Activated naive CD8-positive, alpha-beta T cell (primary cell): ENCODE measurements around the gene PSRC1.
A peak's percentile ranks its signal among the peaks of the same experiment; 100 is the strongest.
"Not testable (repeated sequence)": the region's sequence is repeated elsewhere in the genome, so short reads cannot be mapped to it uniquely, and the experiment has no call there.

Experiments used
- H3K27ac Mint-ChIP-seq: one replicate; pipeline ENCODE4 v1.8.0; 2021; ENCODE audit warnings: mixed read lengths
- H3K27me3 Mint-ChIP-seq: one replicate; pipeline ENCODE4 v1.8.0; 2021; ENCODE audit warnings: mixed read lengths
- H3K36me3 Mint-ChIP-seq: one replicate; pipeline ENCODE4 v1.8.0; 2021; ENCODE audit warnings: mixed read lengths
- H3K4me1 Mint-ChIP-seq: one replicate; pipeline ENCODE4 v1.8.0; 2021; ENCODE audit warnings: low read depth, mixed read lengths
- H3K4me3 Mint-ChIP-seq: one replicate; pipeline ENCODE4 v1.8.0; 2021; ENCODE audit warnings: mild to moderate bottlenecking, mixed read lengths
- H3K9me3 Mint-ChIP-seq: one replicate; pipeline ENCODE4 v1.8.0; 2021; ENCODE audit warnings: low read depth, mixed read lengths

PSRC1 gene

DNA sequence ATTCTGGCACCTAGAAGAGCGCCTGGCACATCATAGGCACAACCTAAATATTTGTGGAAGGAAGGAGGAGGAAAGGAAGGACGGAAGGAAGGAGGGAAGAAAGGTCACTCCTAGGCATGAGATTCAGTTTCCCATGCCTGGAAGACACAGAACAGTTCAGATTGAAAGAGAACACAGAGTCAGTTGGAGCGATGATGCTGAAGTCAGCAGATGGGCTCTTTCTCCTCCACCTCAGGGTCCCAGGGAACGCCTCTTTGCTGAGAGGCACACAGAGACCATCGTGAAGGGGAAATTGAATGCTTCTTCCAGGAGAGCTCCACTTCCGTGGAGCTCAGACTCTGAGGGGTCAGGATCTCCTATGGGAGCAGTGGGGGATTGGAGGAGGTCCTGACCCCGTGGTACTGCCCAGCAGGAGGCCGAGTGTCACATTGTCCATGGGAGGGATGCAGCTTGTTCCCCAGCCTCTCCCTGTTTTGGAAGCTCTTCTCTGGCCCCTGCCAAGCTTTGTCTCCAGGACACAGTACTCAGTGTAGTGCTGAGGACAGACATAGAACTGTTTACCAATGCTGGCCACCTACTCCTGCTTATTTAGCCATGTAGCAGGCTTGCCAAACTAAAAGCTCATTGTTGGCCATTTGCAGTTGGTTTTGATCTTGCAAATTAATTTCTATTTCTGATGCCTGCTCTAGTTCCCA lies 21.4 kb upstream of the PSRC1 start:
- Mint-ChIP-seq H3K4me3 (no peak overlapping the region), H3K4me1 (no peaks in the 10 kb centered on the region), H3K27me3 (peaks cover 2% of the 10 kb centered on the region), H3K36me3 (no peaks in the 10 kb centered on the region), H3K9me3 (no peaks in the 10 kb centered on the region), H3K27ac (no peak overlapping the region)

DNA sequence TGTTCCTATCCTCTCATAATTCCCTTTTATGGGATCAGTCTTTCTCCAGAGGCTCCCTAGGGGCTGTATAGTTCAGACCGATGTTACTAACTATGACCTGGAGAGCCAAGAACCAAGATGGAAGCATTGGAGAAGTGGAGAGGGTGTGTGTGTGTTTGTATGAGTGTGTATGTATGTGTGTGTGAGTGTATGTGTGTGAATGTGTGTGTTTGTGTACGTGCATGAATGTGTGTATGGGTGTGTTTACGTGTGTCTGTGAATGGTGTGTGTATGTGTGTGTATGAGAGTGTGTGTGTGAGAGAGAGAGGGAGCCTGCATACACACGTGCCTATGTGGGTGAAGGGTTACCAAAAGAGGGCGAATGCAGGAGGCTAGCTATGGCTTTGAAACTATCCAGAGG lies 18.9 kb upstream of the PSRC1 start:
- H3K27me3 Mint-ChIP-seq: no peaks in the 10 kb centered on the region
- H3K4me1 Mint-ChIP-seq: no peaks in the 10 kb centered on the region
- no peak overlapping the region for H3K27ac Mint-ChIP-seq
- no peak overlapping the region for H3K4me3 Mint-ChIP-seq
- H3K9me3 Mint-ChIP-seq: no peaks in the 10 kb centered on the region
- H3K36me3 Mint-ChIP-seq: no peaks in the 10 kb centered on the region

DNA sequence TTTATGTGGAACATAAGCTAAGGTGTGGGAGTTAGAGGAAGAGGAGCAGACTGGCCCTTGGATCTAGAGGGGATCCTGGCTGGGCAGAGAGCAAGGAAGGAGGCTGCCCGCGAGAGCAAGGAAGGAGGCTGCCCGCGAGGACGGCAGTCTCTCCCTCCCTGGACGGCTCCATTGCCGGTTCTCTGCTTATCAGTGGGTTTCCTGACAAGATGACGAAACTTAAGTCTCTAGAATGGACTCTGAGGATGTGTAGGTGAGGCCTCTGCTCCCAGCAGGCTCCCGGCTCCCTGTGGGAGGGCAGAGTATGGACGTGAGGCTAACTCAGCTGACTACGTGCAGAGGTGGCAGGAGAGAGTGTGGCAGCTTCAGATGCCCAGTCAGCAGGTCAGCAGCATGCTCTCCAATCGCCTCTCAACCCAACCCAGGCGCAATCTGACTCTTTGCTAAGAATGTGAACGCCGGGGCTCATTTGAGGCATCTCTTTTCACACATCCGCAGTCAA lies 17.8 kb upstream of the PSRC1 start:
- H3K4me1 Mint-ChIP-seq: no peaks in the 10 kb centered on the region
- peaks cover under 1% of the 10 kb centered on the region for H3K27me3 Mint-ChIP-seq
- no peaks in the 10 kb centered on the region for H3K36me3 Mint-ChIP-seq
- H3K9me3 Mint-ChIP-seq: no peaks in the 10 kb centered on the region
- H3K4me3 Mint-ChIP-seq: no peak overlapping the region
- no peak overlapping the region for H3K27ac Mint-ChIP-seq

DNA sequence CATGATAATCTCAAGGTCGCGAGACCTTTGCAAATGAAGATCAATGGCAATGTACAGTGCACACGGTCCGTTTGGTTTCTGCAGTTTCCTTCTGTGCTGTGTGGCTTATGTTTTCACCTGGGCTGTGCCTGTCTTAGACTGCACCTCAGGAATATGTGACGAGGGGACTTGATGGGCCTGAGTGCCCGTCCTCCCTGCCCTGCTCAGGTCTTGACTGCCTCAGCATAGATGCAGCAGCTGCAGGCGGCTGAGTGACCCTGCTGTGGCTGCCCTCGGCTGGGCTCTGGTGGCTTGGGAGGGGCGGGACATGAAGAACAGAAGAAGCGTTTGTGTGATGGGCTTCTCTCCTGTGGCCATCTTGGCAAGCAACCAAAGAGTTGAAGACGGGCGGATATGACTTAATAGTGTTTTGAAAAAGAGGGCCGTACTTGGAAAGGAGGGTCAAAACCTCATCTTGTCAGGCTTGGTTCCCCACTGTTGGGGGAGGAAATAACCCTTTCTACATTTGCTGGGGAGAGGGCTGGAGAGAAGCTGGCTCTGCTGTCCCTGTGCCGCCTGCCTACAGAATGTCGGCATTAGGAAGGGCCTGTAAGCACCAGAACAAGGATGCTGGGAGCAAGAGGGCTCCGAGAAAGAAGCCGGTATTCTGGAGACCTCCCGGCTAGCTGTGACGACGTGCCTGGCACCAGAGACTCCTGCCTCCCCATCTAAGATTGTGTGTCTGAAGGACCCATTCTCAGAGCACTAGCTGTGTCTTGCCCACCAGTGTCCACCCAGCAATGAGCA lies 16.8 kb upstream of the PSRC1 start:
- peaks cover 3% of the 10 kb centered on the region for H3K27me3 Mint-ChIP-seq
- H3K4me1 Mint-ChIP-seq: no peaks in the 10 kb centered on the region
- H3K36me3 Mint-ChIP-seq: no peaks in the 10 kb centered on the region
- H3K9me3 Mint-ChIP-seq: no peaks in the 10 kb centered on the region
- no peak overlapping the region for H3K4me3 Mint-ChIP-seq
- H3K27ac Mint-ChIP-seq: no peak overlapping the region

DNA sequence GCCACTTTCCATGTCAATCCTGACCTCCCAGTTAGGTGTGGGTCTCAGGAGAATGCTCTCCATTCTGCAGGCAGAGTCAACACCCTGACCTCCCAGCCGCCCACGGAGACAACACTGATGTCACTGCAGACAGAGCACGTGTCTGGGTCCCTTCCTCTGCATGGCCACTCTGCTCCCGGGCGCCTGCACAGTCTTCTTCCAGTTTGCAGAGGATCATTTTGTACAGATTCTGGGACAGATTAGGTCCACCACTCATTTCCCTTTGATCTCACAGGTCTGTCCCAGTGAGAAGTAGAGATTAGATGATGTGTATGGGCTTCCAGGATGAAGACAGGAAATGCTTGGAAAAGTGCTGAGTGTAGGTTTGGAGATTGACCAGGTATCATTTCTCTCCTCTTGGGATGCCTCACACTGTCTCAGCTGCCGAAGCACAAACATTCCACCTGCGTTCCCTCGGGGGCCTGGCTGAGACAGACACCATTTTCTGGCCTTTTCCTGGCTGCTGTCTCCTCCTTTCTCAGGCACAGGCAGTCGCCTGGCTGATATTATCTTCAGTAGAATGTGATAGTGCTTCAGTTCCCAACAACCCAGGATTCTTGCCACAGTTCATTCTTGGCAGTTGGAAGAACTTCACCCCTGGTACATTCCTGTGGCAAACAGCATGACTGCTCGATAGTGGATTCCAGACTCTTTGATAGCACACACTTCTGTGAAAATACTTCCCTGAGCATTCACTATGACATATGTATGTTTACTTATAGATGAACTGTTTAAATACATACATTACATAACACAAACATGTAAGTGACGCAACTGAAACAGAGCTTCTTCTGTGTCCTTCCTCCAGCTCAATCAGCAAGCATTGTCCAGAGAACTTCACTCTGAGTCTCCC lies 16.0 kb upstream of the PSRC1 start:
- no peak overlapping the region for H3K27ac Mint-ChIP-seq
- no peak overlapping the region for H3K4me3 Mint-ChIP-seq
- H3K4me1 Mint-ChIP-seq: no peaks in the 10 kb centered on the region
- H3K9me3 Mint-ChIP-seq: no peaks in the 10 kb centered on the region
- H3K27me3 Mint-ChIP-seq: peaks cover 3% of the 10 kb centered on the region
- no peaks in the 10 kb centered on the region for H3K36me3 Mint-ChIP-seq

DNA sequence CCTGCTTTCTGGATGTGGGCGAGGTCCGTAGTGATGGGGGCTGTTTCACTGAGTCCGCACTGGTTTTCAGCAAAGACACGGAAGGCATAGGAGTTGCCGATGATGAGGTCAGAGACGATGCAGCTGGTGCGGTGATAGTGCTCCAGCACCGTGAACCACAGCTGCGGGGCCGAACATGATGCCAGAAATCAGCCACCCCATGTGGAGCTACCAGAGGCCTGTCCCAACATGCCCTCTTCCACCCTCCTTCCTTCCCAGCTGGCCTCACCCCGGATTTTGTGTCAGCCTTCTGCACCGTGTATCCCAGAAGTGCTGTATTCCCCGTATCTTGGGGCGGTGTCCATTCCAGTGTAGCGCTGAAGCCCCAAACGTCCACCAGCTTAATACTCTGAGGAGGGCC lies 13.8 kb upstream of the PSRC1 start:
- H3K27me3 Mint-ChIP-seq: peaks cover 3% of the 10 kb centered on the region
- H3K9me3 Mint-ChIP-seq: no peaks in the 10 kb centered on the region
- no peak overlapping the region for H3K27ac Mint-ChIP-seq
- no peaks in the 10 kb centered on the region for H3K36me3 Mint-ChIP-seq
- no peak overlapping the region for H3K4me3 Mint-ChIP-seq
- no peaks in the 10 kb centered on the region for H3K4me1 Mint-ChIP-seq

DNA sequence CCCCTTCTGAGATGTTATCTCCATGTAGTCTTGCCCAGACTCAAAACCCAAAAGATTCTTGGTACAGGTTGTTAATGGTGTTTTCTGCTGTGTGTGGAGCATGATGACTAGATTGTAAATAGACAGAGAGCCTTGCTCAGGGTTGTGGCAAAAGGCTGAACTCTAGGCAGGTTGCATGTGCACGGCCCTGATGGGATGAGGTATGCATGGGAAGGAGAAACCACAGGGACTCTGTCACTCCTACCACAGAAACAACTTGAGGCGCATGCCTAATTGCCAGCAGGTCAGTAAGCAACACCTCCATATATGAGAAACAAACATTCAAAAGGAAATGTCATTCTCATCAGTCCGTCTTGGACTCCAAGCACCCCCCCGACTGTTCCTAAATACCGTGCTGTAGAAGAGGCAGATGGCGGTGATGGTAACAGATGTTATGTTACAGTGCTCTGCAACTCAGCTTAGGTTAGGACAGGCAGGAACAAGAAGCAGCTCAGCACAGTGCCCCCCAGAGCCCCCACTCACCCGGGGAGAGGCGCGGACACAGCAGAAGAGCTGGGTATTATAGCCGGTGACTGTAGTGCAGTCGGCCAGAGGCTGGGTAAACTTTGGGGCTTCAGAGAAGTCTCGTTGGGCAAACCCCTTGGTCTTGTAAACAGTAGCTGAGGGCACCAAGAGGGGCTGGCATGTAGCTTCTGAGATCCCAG lies 12.9 kb upstream of the PSRC1 start:
- no peaks in the 10 kb centered on the region for H3K36me3 Mint-ChIP-seq
- no peak overlapping the region for H3K4me3 Mint-ChIP-seq
- no peak overlapping the region for H3K27ac Mint-ChIP-seq
- no peaks in the 10 kb centered on the region for H3K4me1 Mint-ChIP-seq
- H3K27me3 Mint-ChIP-seq: peaks cover 3% of the 10 kb centered on the region
- no peaks in the 10 kb centered on the region for H3K9me3 Mint-ChIP-seq

DNA sequence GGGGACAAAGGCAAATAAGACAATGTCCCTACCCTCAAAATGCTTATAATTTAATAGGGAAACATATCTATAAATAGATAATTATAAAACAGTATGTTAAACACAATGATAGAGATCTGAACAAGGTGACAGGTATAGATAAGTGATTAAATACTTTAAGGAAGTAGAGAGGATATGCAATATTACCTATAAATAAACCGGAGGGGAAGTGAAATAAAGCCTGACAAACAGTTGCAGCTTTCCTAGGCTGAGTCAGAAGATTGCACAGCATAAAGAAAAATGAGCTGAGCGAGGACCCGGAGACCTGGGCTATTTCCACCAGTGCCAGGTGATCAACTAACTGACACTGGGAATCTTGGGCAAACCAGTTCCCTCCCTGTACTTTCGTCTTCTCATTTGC lies 11.5 kb upstream of the PSRC1 start:
- H3K4me1 Mint-ChIP-seq: no peaks in the 10 kb centered on the region
- peaks cover 3% of the 10 kb centered on the region for H3K27me3 Mint-ChIP-seq
- no peak overlapping the region for H3K4me3 Mint-ChIP-seq
- no peaks in the 10 kb centered on the region for H3K36me3 Mint-ChIP-seq
- no peak overlapping the region for H3K27ac Mint-ChIP-seq
- H3K9me3 Mint-ChIP-seq: no peaks in the 10 kb centered on the region

DNA sequence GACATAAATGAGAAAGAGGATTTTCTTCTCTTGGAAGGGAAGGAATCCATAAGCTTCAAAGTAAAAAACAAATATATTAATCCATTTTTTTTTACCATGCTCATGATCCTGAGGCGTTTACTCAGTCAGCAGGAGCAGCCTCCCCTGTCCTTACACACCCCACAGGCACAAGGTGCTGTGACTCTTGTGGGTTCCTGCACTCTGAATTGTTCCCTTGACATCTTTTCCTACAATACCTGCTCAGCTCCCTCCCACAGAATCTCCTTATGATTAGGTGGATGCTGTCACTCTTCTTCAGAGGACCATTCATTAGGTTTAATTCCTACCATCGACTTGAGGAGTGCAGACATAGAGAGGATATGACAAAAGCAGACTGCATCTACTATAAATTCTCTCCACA lies 10.1 kb upstream of the PSRC1 start:
- Mint-ChIP-seq H3K4me3 (no peak overlapping the region), H3K4me1 (no peaks in the 10 kb centered on the region), H3K36me3 (no peaks in the 10 kb centered on the region)

DNA sequence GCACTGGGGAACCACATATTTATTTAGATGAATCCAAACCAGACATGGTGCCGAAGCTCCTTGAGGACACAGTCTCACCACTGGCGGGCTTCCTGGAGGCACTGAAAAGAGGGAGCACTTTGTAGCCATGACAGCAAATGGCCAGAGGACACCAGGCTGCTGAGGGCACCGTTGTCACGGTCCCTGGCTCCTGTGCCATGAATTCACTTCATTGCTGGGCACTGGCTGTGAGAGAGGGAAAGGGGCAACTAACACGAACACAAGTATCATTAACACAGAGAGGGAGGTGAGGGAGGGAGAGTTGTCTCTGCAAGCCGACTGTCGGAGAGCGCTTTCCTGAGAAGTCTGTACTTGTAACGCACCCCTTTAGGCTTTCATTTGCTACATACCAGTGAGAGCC lies 9.4 kb upstream of the PSRC1 start:
- H3K4me1 Mint-ChIP-seq: no peaks in the 10 kb centered on the region
- peaks cover 3% of the 10 kb centered on the region for H3K27me3 Mint-ChIP-seq
- no peaks in the 10 kb centered on the region for H3K36me3 Mint-ChIP-seq
- no peaks in the 10 kb centered on the region for H3K9me3 Mint-ChIP-seq
- no peak overlapping the region for H3K27ac Mint-ChIP-seq
- H3K4me3 Mint-ChIP-seq: no peak overlapping the region

More for the DNA sequence above, 10.1 kb upstream of the PSRC1 start:
- H3K27me3 Mint-ChIP-seq: peaks cover 3% of the 10 kb centered on the region
- H3K27ac Mint-ChIP-seq: no peak overlapping the region
- H3K9me3 Mint-ChIP-seq: no peaks in the 10 kb centered on the region

DNA sequence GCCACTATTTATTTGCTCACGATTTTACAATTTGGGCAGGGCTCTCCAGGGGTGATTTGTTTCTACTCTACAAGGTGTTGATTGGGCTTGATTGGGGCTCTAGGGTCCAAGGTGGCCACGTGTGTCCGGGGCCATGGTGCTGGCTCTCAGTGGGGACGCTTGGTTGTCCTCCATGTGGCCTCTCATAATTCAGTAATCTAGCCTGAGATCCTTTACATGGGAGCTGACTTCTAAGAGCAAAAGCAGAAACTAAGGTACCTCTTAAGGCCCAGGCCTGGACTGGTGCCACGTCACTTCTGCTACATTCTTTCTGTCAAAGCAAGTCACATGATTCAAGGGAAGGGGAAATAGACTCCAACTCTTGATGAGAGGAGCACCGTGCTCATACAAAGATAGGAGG lies 8.1 kb upstream of the PSRC1 start:
- Mint-ChIP-seq H3K27ac (no peak overlapping the region), H3K4me1 (no peaks in the 10 kb centered on the region), H3K27me3 (peaks cover 3% of the 10 kb centered on the region), H3K4me3 (no peak overlapping the region), H3K9me3 (no peaks in the 10 kb centered on the region), H3K36me3 (no peaks in the 10 kb centered on the region)

DNA sequence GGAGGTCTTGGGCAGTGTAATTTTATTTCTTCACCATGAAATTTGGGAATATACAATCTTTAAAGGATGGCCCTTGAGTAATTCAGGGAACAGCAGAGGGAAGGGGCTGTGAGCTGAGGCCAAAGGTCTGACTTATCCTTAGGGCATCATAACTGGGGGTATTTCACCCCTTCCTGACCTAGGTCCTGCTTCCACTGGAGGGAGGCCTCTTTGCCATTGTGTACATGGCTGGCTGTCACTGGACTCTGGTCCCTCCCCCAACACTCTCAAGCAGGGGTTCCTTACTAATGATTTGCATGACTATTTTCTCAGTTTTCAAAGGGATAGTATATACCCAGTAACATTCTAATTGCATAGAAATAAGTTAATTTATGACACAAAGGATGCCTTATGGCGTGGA lies 7.2 kb upstream of the PSRC1 start:
- no peak overlapping the region for H3K27ac Mint-ChIP-seq
- no peaks in the 10 kb centered on the region for H3K9me3 Mint-ChIP-seq
- no peaks in the 10 kb centered on the region for H3K36me3 Mint-ChIP-seq
- H3K4me1 Mint-ChIP-seq: no peaks in the 10 kb centered on the region
- no peaks in the 10 kb centered on the region for H3K27me3 Mint-ChIP-seq
- H3K4me3 Mint-ChIP-seq: no peak overlapping the region

DNA sequence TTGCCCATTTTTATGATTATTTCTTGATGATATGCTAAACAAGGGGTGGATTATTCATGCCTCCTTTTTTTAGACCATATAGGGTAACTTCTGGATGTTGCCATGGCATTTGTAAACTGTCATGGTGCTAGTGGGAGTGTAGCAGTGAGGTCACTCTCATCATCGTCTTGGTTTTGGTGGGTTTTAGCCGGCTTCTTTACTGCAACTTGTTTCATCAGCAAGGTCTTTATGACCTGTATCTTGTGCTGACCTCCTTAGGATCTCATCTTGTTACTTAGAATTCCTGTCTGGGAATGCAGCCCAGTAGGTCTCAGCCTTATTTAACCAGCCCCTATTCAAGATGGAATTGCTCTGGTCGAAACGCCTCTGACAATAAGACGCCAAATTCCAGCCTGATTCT lies 3.8 kb upstream of the PSRC1 start:
- not testable (repeated sequence) for H3K4me3 Mint-ChIP-seq, H3K36me3 Mint-ChIP-seq, H3K27ac Mint-ChIP-seq, H3K27me3 Mint-ChIP-seq, H3K9me3 Mint-ChIP-seq, H3K4me1 Mint-ChIP-seq

DNA sequence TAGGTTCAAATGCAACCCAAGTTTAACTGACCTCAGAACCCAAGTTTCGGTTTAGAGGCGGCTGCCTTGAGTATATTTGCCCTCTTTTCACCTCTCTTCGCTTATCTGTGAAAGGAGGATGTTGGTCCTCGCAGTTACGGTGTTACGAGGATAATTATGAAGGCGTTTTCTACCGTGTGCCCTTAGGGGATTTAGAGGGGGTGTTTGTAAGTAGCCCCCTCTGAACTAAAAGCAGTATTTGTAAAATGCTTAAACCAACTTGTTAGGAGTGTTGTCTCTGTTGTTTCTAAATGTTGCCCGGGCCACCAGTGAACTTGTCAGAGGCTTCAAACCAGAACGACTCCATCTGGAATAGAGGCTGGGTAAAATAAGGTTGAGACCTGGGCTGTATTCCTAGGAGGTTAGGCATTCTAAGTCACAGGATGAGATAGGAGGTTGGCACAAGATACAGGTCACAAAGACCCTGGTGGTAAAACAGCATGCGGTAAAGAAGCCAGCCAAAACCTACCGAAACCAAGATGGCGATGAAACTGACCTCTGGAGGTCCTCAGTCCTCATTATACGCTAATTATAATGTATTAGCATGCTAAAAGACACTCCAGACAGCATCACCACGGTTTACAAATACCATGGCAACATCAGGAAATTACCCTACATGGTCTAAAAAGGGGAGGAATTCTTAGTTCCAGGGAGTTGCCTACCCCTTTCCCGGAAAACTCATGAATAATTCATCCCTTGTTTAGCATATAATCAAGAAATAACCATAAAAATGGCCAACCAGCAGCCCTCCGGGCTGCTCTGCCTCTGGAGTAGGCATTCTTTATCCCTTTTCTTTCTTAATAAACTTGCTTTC lies 1.0 kb upstream of the PSRC1 start:
- peak overlapping the region; percentile 97 for H3K4me3 Mint-ChIP-seq
- H3K27me3 Mint-ChIP-seq: no peaks in the 10 kb centered on the region
- H3K4me1 Mint-ChIP-seq: peaks cover 9% of the 10 kb centered on the region
- peak overlapping the region; percentile 89 for H3K27ac Mint-ChIP-seq
- H3K9me3 Mint-ChIP-seq: no peaks in the 10 kb centered on the region
- no peaks in the 10 kb centered on the region for H3K36me3 Mint-ChIP-seq
